Astrocyte (in vitro differentiated cells and primary cell): Measurements from ENCODE around the gene PLBD1.

Source experiments
- EZH2 ChIP-seq: IDR thresholded peaks from 2 replicates; pipeline ENCODE4 v1.6.1; 2012; ENCODE audit warnings: mild to moderate bottlenecking, low read length, inconsistent platforms; ENCODE audit not compliant: insufficient read depth
- TF ChIP-seq, protein P1 (sequence below): IDR thresholded peaks from 2 replicates; pipeline ENCODE4 v1.5.1; 2011; ENCODE audit warnings: low read depth, mild to moderate bottlenecking, inconsistent platforms, low read length, moderate library complexity; ENCODE audit not compliant: insufficient read depth

DNA sequence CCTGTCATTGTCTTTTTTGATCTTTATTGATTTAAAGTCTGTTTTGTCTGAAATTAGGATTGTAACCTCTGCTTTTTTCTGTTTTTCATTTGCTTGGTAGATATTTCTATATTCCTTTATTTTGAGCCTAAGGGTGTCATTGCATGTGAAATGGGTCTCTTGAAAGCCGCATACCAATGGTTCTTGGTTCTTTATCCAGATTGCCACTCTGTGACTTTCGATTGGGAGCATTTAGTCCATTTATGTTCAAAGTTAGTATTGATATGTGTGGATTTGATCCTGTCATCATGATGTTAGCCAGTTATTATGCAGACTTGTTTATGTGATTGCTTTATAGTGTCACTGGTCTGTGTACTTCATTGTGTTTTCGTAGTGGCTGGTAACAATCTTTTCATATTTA lies 29.8 kb upstream of the PLBD1 start:
- TF ChIP-seq, protein P1, sequence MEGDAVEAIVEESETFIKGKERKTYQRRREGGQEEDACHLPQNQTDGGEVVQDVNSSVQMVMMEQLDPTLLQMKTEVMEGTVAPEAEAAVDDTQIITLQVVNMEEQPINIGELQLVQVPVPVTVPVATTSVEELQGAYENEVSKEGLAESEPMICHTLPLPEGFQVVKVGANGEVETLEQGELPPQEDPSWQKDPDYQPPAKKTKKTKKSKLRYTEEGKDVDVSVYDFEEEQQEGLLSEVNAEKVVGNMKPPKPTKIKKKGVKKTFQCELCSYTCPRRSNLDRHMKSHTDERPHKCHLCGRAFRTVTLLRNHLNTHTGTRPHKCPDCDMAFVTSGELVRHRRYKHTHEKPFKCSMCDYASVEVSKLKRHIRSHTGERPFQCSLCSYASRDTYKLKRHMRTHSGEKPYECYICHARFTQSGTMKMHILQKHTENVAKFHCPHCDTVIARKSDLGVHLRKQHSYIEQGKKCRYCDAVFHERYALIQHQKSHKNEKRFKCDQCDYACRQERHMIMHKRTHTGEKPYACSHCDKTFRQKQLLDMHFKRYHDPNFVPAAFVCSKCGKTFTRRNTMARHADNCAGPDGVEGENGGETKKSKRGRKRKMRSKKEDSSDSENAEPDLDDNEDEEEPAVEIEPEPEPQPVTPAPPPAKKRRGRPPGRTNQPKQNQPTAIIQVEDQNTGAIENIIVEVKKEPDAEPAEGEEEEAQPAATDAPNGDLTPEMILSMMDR: no peak
- TF ChIP-seq EZH2: no peak
